Measurements from ENCODE around the gene EGLN3. TPM values are rescaled to one million over a fixed set of nuclear protein-coding genes. Genes with fewer than 3 reads are reported as not detected.
"Not testable (repeated sequence)": the region's sequence is repeated elsewhere in the genome, so short reads cannot be mapped to it uniquely, and the experiment has no call there.

EGLN3 gene
- total RNA-seq, 1 donor from 2014 or later, result 7.0 TPM

- no peak overlapping the region for H3K4me3 ChIP-seq (ENCODE audit: low read depth, low read length)
- no peak for TF ChIP-seq CTCF (conservative IDR thresholded peaks at IDR 0.05; ENCODE audit: low read depth, low read length)
- DNase-seq (ENCODE audit: low read depth), result no peak
Observed at GRCh38 chr14:33978892-33979612, 28.2 kb upstream of the EGLN3 start.

- no peak for TF ChIP-seq CTCF (conservative IDR thresholded peaks at IDR 0.05; ENCODE audit: low read depth, low read length)
- H3K4me3 ChIP-seq (ENCODE audit: low read depth, low read length), result no peak overlapping the region
- no peak for DNase-seq (ENCODE audit: low read depth)
Observed at GRCh38 chr14:33972583-33973081, 21.8 kb upstream of the EGLN3 start.

DNA sequence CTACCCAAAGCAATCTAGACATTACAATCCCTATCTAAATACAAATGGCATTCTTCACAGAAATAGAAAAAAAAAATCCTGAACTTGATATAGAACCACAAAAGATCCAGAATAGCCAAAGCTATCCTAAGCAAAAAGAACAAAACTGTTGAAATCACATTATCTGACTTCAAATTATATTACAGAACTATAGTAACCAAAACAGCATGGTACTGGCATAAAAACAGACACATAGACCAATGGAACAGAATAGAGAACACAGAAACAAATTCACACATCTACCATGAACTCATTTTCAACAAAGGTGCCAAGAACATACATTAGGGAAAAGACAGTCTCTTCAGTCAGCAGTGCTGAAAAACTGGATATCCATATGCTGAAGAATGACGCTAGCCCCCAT, 19.0 kb upstream of the EGLN3 start:
- DNase-seq (ENCODE audit: low read depth); H3K4me3 ChIP-seq (ENCODE audit: low read depth, low read length): not testable (repeated sequence)

DNA sequence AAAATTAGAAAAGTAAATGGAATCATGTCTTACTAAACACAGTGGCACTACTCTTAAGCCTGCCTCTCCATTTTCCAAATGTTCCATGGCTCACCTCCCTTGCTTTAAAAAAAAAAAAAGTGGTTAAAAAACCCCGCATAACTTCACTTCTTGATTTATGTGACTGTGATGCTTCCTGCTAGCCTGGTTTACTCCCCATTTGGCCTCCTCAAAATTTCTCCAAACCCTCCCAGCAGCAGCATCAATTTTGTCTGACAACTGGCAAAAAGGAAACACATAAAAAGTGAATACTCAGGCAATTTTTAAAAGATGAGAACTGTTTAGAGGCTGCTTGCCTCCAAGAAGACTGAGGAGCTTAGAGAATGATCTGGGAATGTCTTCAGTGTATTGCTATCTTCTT, 17.8 kb upstream of the EGLN3 start:
- no peak for DNase-seq (ENCODE audit: low read depth)
- no peak overlapping the region for H3K4me3 ChIP-seq (ENCODE audit: low read depth, low read length)

GRCh38 chr14:33967138-33967537, 16.3 kb upstream of the EGLN3 start:
- no peak for TF ChIP-seq CTCF (conservative IDR thresholded peaks at IDR 0.05; ENCODE audit: low read depth, low read length)
- no peak overlapping the region for H3K4me3 ChIP-seq (ENCODE audit: low read depth, low read length)
- no peak for DNase-seq (ENCODE audit: low read depth)

More for the DNA sequence above, 17.8 kb upstream of the EGLN3 start:
- no peak for TF ChIP-seq CTCF (conservative IDR thresholded peaks at IDR 0.05; ENCODE audit: low read depth, low read length)

DNA sequence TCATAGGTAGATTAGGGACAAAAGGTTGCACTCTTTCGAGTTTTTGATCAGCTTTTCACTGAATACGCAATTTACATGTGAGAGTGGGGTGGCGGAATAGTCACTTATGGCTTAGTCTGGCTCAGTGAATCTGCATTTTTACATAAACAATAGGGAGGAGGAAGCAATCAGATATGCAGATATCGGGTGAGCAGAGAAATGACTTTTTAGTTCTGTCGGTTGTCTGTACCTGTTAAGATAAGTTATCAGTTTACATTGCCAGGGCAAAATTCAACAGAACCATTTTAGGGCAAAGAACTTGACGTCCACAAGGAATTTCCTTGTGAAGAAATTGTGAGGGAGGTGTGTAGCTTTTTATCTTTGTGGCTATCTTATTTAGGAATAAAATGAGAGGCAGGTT, 15.4 kb upstream of the EGLN3 start:
- no peak for TF ChIP-seq CTCF (conservative IDR thresholded peaks at IDR 0.05; ENCODE audit: low read depth, low read length)
- DNase-seq (ENCODE audit: low read depth), result no peak
- H3K4me3 ChIP-seq (ENCODE audit: low read depth, low read length), result no peak overlapping the region

DNA sequence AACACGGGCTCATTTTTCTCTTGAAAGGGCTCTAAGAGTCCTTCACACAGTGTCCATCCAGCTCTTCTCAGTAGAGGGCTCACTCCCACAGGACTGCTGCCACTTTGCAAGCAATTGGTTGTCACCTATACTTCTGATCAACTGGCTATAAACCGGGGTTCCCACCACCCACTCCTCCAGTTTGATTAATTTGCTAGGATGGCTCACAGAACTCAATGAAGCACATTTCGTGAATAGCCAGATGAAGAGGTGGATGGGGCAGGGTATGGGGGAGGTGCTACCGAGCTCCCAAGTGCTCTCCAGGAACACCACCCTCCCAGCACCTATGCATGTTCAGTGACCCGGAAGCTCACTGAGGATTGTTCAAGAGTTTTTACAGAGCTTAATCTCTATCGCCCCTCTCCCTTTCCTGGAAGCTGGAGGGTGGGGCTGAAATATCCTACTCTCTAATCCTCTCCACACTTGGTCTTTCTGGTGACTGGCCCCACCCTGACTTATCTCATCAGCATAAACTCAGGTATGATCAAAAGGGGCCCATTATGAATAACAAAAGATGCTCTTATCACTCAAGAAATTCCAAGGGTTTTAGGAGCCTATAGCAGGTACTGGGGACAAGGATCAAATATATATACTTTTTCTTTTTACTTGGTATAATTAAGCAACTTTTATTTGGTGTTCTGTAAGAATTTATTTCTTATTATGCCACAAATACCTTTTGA, 13.9 kb upstream of the EGLN3 start:
- DNase-seq (ENCODE audit: low read depth), result no peak
- peak; percentile 18 for TF ChIP-seq CTCF (conservative IDR thresholded peaks at IDR 0.05; ENCODE audit: low read depth, low read length)
- no peak overlapping the region for H3K4me3 ChIP-seq (ENCODE audit: low read depth, low read length)
